Small intestine (tissue), 7 donors: ENCODE data around the gene ZBTB4. TPM values are rescaled to one million over a fixed set of nuclear protein-coding genes. Genes with fewer than 3 reads are reported as not detected.

Experiments
- DNase-seq, 2 donors: peaks; one replicate each; pipeline versions ENCODE4 v3.0.0 to v3.0.0-alpha.2; 2013
- FAIRE-seq: peaks from 2 replicates; lab custom pipeline; 2012; peaks lifted over from hg19 to GRCh38; lab: Jason Lieb, UNC
- H3K27ac ChIP-seq, 3 donors: one replicate each; pipeline ENCODE4 v1.5.1; 2013; ENCODE audit warnings: low read length in 2 of 3, mild to moderate bottlenecking in 2 of 3, control low read depth in 1 of 3, inconsistent platforms in 1 of 3, low read depth in 1 of 3, moderate library complexity in 1 of 3
- H3K27me3 ChIP-seq, 3 donors: one replicate each; pipeline ENCODE4 v1.6.1; 2013; ENCODE audit warnings: low read length in 3 of 3, inconsistent platforms in 1 of 3; ENCODE audit not compliant: control insufficient read depth in 3 of 3, insufficient read depth in 3 of 3
- H3K36me3 ChIP-seq, 3 donors: one replicate each; pipeline ENCODE4 v1.6.1; 2013; ENCODE audit warnings: low read length in 3 of 3, inconsistent platforms in 1 of 3, low read depth in 1 of 3, mild to moderate bottlenecking in 1 of 3, moderate library complexity in 1 of 3; ENCODE audit not compliant: control insufficient read depth in 3 of 3, insufficient read depth in 2 of 3
- H3K4me1 ChIP-seq, 3 donors: one replicate each; pipeline ENCODE4 v1.6.1; 2013; ENCODE audit warnings: low read length in 2 of 3, inconsistent platforms in 1 of 3, low read depth in 1 of 3, mild to moderate bottlenecking in 1 of 3, moderate library complexity in 1 of 3; ENCODE audit not compliant: control insufficient read depth in 3 of 3, insufficient read depth in 2 of 3
- H3K4me3 ChIP-seq, 3 donors: one replicate each; pipeline ENCODE4 v1.5.1; 2013; ENCODE audit warnings: low read length in 3 of 3, control low read depth in 1 of 3, inconsistent platforms in 1 of 3, low read depth in 1 of 3, mild to moderate bottlenecking in 1 of 3, moderate library complexity in 1 of 3
- H3K9me3 ChIP-seq, 2 donors: one replicate each; pipeline ENCODE4 v1.6.1; 2013; ENCODE audit warnings: low read depth in 1 of 2, low read length in 1 of 2; ENCODE audit not compliant: control insufficient read depth in 2 of 2, insufficient read depth in 1 of 2
- WGBS, 3 donors: extraction: QIAGEN DNeasy Blood & Tissue Kit; methylation state at CpG; one replicate each; pipeline ENCODE4 v1.1.7; 2013; 5-methylcytosine and 5-hydroxymethylcytosine counted together
- polyA plus RNA-seq, 4 donors: library from polyadenylated mRNA; stranded (reverse) in 3 of 4; unstranded in 1 of 4; fragments of 200-250 nt in 3 of 4; fragments of 120-200 nt in 1 of 4; gene quantifications; one replicate each; pipeline versions ENCODE4 v1.2.1 to v1.2.3, GENCODE V29; 2013
- donor health status: healthy with polysubstance abuse.
- donor health status: control.
- donor health status: control.
- donor health status: Bipolar disorder and iron deficiency.
- donor health status: healthy.

ZBTB4 gene
- polyA plus RNA-seq, 4 donors: 7.6 to 76.4 (median 12.4) TPM

DNA sequence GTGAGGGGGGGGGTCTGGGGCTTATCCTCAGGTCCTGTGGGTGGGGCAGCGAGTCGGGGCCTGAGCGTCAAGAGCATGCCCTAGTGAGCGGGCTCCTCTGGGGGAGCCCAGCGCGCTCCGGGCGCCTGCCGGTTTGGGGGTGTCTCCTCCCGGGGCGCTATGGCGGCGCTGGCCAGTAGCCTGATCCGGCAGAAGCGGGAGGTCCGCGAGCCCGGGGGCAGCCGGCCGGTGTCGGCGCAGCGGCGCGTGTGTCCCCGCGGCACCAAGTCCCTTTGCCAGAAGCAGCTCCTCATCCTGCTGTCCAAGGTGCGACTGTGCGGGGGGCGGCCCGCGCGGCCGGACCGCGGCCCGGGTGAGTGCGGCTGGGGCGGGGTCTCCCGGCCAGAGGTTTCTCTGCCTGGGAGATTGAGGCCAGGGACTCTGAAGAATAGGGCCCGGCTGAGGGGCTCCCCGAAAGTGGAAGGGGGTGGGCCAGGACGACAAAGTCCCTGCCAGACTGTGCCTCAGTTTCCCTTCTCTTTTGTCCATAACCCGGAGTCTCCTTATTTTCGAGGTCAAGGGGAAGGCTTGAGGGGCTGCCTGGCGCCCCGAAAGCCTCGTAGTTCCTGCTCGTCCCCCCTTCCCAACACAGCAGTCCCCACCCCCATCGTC is 39.8 kb downstream of the ZBTB4 start, which contains the start of gene FGF11:
Gene FGF11, plus strand, starts transcription at position 51 of the 651 bp plus-strand sequence. Its CDS starts 109 bp downstream, at position 160.
- DNase-seq (peak in 1 of 2 donors; percentile 50), FAIRE-seq (no peak)
- Histone ChIP-seq H3K4me3 (peak within 1 kb of the TSS in 2 of 3 donors; percentile 33 to 38), H3K9me3 (no peaks in the 10 kb centered on the region), H3K27me3 (peaks cover 3 to 81% (median 10%) of the 10 kb centered on the region in 3 donors), H3K4me1 (peaks cover 0 to 41% (median 4%) of the 10 kb centered on the region in 3 donors), H3K36me3 (peaks cover 0 to 2% (median 0%) of the 10 kb centered on the region in 3 donors), H3K27ac (no peak within 1 kb of the TSS)
- 2 to 4% (median 3%) methylated on average over 46 to 50 of the region's 50 CpGs for WGBS, 3 donors

DNA sequence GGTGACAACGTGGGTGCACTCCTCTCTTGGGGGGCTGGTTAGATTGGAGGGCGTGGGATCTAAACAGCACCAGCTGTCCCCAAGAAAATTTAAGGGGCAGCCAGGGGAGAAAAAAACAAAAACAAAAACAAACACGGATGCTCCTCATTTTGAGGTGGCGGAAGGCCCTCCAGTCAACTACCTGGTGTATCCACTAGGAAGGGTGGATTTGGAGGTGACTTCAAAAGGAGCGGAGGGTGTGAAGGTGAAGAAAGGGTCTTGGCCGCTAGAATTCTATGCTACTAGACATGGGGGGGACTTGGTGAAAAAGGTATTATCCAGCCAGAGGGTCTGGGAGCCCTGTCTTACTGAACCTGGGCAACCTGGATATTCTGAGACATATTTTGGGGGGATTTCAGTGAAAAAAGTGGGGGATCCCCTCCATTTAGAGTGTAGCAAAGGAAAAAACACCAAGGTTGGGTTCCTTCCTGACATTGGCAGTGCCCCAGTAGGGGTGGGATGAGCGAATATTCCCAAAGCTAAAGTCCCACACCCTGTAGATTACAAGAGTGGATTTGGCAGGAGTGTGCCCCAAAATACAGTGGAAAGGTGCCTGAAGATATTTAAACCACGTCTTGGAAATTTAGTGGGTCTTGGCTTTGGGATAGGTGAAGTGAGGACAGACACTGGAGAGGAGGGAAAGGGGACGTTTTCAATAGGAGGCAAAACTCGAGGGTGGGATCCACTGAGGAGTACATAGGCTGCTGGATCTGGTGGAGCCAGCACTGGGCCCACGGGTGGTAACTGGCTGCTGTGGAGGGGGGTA is 40.6 kb downstream of the ZBTB4 start:
- Histone ChIP-seq H3K4me1 (peaks cover 0 to 41% (median 4%) of the 10 kb centered on the region in 3 donors), H3K36me3 (peaks cover 0 to 2% (median 0%) of the 10 kb centered on the region in 3 donors), H3K4me3 (peak overlapping the region in 1 of 3 donors; percentile 28), H3K9me3 (no peaks in the 10 kb centered on the region), H3K27me3 (peaks cover 3 to 79% (median 10%) of the 10 kb centered on the region in 3 donors), H3K27ac (no peak overlapping the region)
- DNase-seq: no peak
- 43 to 50% (median 45%) methylated on average over 11 of the region's 11 CpGs for WGBS, 3 donors
- FAIRE-seq: no peak

DNA sequence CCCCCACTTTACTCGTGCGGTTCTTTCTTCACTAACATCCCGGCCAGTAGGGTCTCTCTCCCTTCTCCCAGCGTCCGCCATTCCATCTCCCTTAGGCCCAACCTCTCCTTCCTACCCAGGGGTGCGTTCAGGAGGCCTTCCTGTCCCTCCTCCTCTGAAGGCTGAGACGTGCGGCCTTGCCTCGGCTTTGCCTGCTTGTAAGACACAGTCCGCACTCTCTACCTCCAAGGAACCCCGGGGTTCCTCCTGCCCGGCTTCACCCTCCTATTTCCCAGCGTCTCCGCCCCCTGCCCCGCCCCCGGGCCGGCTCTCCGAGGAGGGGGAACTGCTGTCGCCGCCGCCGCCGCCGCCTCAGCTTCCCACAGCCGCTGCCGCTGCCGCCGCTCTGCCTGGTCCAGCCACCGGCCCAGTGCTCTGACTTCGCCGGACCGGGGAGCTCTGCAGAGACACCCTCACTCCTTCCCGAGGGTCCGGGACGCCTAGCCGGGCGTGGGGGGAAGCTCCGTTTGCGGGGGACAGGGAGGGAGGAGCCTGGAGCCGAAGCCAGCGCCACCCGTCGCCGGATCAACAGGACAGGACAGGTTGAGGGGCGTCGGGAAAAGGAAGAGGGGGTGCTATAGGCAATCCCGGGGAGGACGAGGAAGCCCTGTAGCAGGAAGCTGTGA is 41.3 kb downstream of the ZBTB4 start:
- H3K27ac ChIP-seq: no peak overlapping the region
- H3K4me1 ChIP-seq: peaks cover 0 to 41% (median 4%) of the 10 kb centered on the region in 3 donors
- H3K27me3 ChIP-seq: peaks cover 3 to 72% (median 10%) of the 10 kb centered on the region in 3 donors
- peaks cover 0 to 2% (median 0%) of the 10 kb centered on the region in 3 donors for H3K36me3 ChIP-seq
- WGBS, 3 donors: 14 to 17% (median 15%) methylated on average over 42 to 48 of the region's 48 CpGs
- no peaks in the 10 kb centered on the region for H3K9me3 ChIP-seq
- FAIRE-seq: no peak
- DNase-seq: peak; percentile 40 to 71
- H3K4me3 ChIP-seq: peak overlapping the region in 2 of 3 donors; percentile 28 to 31

DNA sequence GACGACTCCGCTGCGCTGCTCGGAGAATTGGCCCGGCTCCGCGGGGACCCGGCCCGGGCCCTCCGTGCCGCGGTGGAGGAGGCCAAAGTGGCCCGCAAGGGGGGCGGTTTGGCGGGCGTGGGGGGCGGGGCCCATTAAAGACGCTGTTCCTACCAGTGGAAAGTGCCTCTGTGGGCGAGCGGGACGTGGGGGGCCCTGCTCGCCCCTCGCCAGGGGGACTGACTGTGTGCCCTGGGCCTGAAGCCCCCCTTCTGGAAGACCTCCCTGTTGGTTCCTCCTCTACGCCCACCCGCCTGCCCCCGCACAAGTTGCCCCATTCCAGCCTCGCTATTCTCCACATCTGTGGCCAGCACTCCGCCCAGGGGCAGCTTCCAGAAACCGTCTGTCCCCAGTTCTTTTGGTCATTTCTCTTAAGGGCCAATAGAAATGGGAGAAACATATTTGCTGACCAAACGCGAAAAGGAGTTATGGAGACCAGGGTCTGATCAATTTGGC is 42.0 kb downstream of the ZBTB4 start:
- FAIRE-seq: no peak

DNA sequence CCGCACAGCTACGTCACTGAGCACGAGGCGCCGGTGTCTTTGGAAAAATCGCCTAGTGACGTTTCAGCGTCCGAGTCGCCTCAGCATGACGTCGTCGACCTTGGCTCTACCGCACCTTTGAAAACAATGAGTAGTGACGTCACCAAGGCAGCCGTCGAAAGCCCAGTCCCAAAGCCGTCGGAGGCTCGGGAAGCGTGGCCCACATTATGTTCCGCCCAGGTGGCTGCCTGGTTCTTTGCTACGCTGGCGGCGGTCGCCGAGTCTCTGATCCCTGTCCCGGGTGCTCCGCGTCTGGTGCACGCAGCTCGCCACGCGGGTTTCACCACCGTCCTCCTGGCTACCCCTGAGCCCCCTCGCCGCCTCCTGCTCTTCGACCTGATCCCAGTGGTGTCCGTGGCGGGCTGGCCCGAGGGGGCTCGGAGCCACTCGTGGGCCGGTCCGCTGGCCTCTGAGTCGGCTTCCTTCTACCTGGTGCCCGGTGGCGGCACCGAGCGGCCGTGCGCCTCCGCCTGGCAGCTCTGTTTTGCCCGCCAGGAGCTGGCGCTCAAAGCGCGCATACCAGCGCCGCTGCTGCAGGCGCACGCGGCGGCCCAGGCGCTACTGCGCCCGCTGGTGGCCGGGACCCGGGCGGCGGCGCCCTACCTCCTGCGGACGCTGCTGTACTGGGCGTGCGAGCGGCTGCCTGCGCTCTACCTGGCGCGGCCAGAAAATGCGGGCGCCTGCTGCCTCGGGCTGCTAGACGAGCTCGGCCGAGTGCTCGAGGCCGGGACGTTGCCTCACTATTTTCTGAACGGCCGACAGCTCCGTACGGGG is 42.7 kb downstream of the ZBTB4 start:
- H3K9me3 ChIP-seq: no peaks in the 10 kb centered on the region
- H3K27me3 ChIP-seq: peaks cover 3 to 58% (median 6%) of the 10 kb centered on the region in 3 donors
- FAIRE-seq (no peak), DNase-seq (peak; percentile 85 to 94)
- H3K4me1 ChIP-seq: peaks cover 0 to 41% (median 4%) of the 10 kb centered on the region in 3 donors
- WGBS, 3 donors: 4 to 7% (median 6%) methylated on average over 87 to 92 of the region's 92 CpGs
- H3K27ac ChIP-seq: peak overlapping the region; percentile 79 to 93 (median 83)
- H3K4me3 ChIP-seq: peak overlapping the region in 2 of 3 donors; percentile 64 to 71
- H3K36me3 ChIP-seq: peaks cover 0 to 2% (median 0%) of the 10 kb centered on the region in 3 donors

More for the DNA sequence above, 42.0 kb downstream of the ZBTB4 start:
- peaks cover 3 to 65% (median 6%) of the 10 kb centered on the region in 3 donors for H3K27me3 ChIP-seq
- H3K4me3 ChIP-seq: peak overlapping the region in 2 of 3 donors; percentile 28 to 71
- peaks cover 0 to 2% (median 0%) of the 10 kb centered on the region in 3 donors for H3K36me3 ChIP-seq
- H3K9me3 ChIP-seq: no peaks in the 10 kb centered on the region
- DNase-seq: no peak
- no peak overlapping the region for H3K27ac ChIP-seq
- H3K4me1 ChIP-seq: peaks cover 0 to 41% (median 4%) of the 10 kb centered on the region in 3 donors
- WGBS, 3 donors: 32 to 42% (median 34%) methylated on average over 22 to 31 of the region's 31 CpGs

DNA sequence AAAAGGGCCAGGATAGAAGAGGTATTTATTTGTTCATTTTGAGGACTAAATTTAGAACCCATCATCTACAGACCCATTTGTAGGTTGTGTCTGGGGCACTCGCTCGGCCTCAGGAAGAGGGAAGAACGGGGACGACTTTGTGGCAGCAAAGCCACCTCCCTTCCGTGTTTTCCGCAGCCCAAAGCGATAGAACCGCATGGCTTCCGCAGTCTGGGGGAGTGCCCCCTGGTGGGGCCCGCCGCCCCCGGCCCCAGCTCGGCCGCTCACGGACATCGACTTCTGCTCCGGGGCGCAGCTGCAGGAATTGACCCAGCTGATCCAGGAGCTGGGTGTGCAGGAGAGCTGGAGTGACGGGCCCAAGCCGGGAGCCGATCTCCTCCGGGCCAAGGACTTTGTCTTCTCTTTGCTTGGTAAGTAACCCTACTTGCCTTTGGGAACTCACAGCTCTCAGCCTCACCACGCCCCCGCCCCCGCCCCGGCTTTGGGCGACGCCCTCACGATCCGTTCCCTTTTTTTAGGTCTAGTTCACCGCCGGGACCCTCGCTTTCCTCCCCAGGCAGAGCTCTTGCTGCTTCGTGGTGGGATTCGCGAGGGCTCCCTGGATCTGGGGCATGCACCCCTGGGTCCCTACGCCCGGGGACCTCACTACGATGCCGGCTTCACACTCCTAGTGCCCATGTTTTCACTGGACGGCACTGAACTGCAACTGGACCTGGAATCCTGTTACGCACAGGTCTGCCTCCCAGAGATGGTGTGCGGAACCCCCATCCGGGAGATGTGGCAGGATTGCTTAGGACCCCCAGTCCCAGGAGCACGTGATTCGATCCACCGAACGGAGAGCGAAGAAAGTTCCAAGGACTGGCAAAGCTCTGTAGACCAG is 43.5 kb downstream of the ZBTB4 start:
- 3 to 6% (median 6%) methylated on average over 47 to 49 of the region's 49 CpGs for WGBS, 3 donors
- Histone ChIP-seq H3K27me3 (peaks cover 3 to 50% (median 6%) of the 10 kb centered on the region in 3 donors), H3K9me3 (no peaks in the 10 kb centered on the region), H3K27ac (peak overlapping the region; percentile 79 to 93 (median 80)), H3K36me3 (peaks cover 0 to 2% (median 0%) of the 10 kb centered on the region in 3 donors), H3K4me3 (peak overlapping the region; percentile 64 to 71 (median 65)), H3K4me1 (peaks cover 0 to 41% (median 4%) of the 10 kb centered on the region in 3 donors)
- DNase-seq (peak; percentile 67 to 81), FAIRE-seq (no peak)

DNA sequence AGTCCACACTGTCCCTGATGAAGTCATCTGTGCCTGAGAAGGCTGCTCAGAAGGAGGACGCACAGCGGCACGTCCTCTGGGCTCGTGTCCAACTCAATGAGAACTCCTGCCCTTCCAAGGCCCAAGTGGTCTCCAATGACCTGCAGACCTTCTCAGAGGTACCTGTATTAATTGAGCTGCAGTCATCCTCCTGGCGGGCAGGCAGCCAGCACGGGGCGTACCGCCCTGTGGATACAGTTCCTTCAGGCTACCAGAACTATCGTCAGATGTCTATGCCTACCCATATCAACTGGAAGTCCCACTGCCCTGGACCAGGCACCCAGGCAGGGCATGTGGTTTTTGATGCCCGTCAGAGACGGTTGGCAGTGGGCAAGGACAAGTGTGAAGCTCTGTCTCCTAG is 47.1 kb downstream of the ZBTB4 start:
- Histone ChIP-seq H3K9me3 (no peaks in the 10 kb centered on the region), H3K4me1 (peaks cover 0 to 11% (median 0%) of the 10 kb centered on the region in 3 donors), H3K27ac (no peak overlapping the region), H3K4me3 (no peak overlapping the region), H3K36me3 (no peaks in the 10 kb centered on the region), H3K27me3 (peaks cover 0 to 19% (median 0%) of the 10 kb centered on the region in 3 donors)
- 90 to 95% (median 94%) methylated on average over 11 of the region's 11 CpGs for WGBS, 3 donors
- FAIRE-seq (no peak), DNase-seq (no peak)
